DOHH2 (cell line): ENCODE measurements around the gene GPRC5C.

Experiments
- H3F3A ChIP-seq: fragments of 200-600 bp; sonication (generic), shearing (Covaris generic); 2 replicates; pipeline ENCODE4 v1.6.0; 2016; ENCODE audit warnings: antibody characterized with exemption, mild to moderate bottlenecking; ENCODE audit not compliant: control insufficient read depth, insufficient read depth
- H3K27ac ChIP-seq: fragments of 200-600 bp; sonication (generic); 2 replicates; pipeline ENCODE4 v1.5.1; 2014; ENCODE audit warnings: low read depth, mild to moderate bottlenecking, low read length, moderate library complexity
- H3K27me3 ChIP-seq: fragments of 200-600 bp; sonication (generic); 2 replicates; pipeline ENCODE4 v1.6.1; 2014; ENCODE audit warnings: mild to moderate bottlenecking, low read length, mixed read lengths; ENCODE audit not compliant: control insufficient read depth
- H3K36me3 ChIP-seq: fragments of 200-600 bp; sonication (generic); 2 replicates; pipeline ENCODE4 v1.6.1; 2014; ENCODE audit warnings: mild to moderate bottlenecking, low read length, moderate library complexity, mixed read lengths; ENCODE audit not compliant: control insufficient read depth
- H3K4me1 ChIP-seq: fragments of 200-600 bp; sonication (generic); 2 replicates; pipeline ENCODE4 v1.6.1; 2014; ENCODE audit warnings: mild to moderate bottlenecking, low read length, mixed read lengths; ENCODE audit not compliant: control insufficient read depth
- H3K4me2 ChIP-seq: fragments of 200-600 bp; sonication (generic); 2 replicates; pipeline ENCODE4 v1.6.0; 2014; ENCODE audit warnings: mild to moderate bottlenecking, low read length, moderate library complexity
- H3K4me3 ChIP-seq: fragments of 200-600 bp; sonication (generic); 2 replicates; pipeline ENCODE4 v1.5.1; 2014; ENCODE audit warnings: mild to moderate bottlenecking, low read length, mixed read lengths
- H3K79me2 ChIP-seq: fragments of 200-600 bp; sonication (generic); 2 replicates; pipeline ENCODE4 v1.6.1; 2014; ENCODE audit warnings: mild to moderate bottlenecking, low read length, mixed read lengths; ENCODE audit not compliant: control insufficient read depth
- H3K9me2 ChIP-seq: fragments of 200-600 bp; sonication (generic); replicated peaks from 2 replicates; pipeline ENCODE4 v1.6.1; 2014; ENCODE audit warnings: mild to moderate bottlenecking, low read length, mixed read lengths; ENCODE audit not compliant: control insufficient read depth
- H3K9me3 ChIP-seq: fragments of 200-600 bp; sonication (generic); 2 replicates; pipeline ENCODE4 v1.6.1; 2014; ENCODE audit warnings: antibody characterized with exemption, low read length, mixed read lengths; ENCODE audit not compliant: control insufficient read depth, insufficient read depth
- H4K20me1 ChIP-seq: fragments of 200-600 bp; sonication (generic); 2 replicates; pipeline ENCODE4 v1.6.0; 2014; ENCODE audit warnings: low read depth, mild to moderate bottlenecking, antibody characterized with exemption, low read length, moderate library complexity; ENCODE audit not compliant: control insufficient read depth, insufficient read depth
- CTCF ChIP-seq: fragments of 200-600 bp; sonication (generic); IDR thresholded peaks from one replicate; pipeline ENCODE4 v1.5.1; 2014; ENCODE audit warnings: antibody characterized with exemption, mild to moderate bottlenecking, low read depth, low read length; ENCODE audit not compliant: poor library complexity, severe bottlenecking
- EZH2phosphoT487 ChIP-seq: fragments of 200-600 bp; sonication (generic); IDR thresholded peaks from 2 replicates; pipeline ENCODE4 v1.6.1; 2017; ENCODE audit warnings: borderline replicate concordance, mild to moderate bottlenecking, antibody characterized with exemption, low read length, moderate library complexity, mixed read lengths

The GPRC5C gene

GRCh38 chr17:74464730-74465377 lies 33.0 kb downstream of the GPRC5C start:
- no peak for TF ChIP-seq CTCF
- TF ChIP-seq EZH2phosphoT487: no peak

GRCh38 chr17:74465378-74466110 lies 33.7 kb downstream of the GPRC5C start:
- Histone ChIP-seq H3F3A (no peaks in the 10 kb centered on the region), H3K27me3 (peaks cover 3% of the 10 kb centered on the region; the same call in 1 of the 2 replicates), H3K9me3 (no peaks in the 10 kb centered on the region; the same call in 1 of the 2 replicates), H3K4me2 (no peak overlapping the region), H4K20me1 (no peaks in the 10 kb centered on the region), H3K9me2 (no peaks in the 10 kb centered on the region), H3K4me1 (peaks cover 4% of the 10 kb centered on the region), H3K27ac (no peak overlapping the region), H3K79me2 (no peaks in the 10 kb centered on the region), H3K4me3 (no peak overlapping the region), H3K36me3 (no peaks in the 10 kb centered on the region)
- TF ChIP-seq EZH2phosphoT487 (no peak), CTCF (no peak)

More at GRCh38 chr17:74464730-74465377, 33.0 kb downstream of the GPRC5C start:
- no peaks in the 10 kb centered on the region for H3K9me2 ChIP-seq
- H3K27me3 ChIP-seq: peaks cover 3% of the 10 kb centered on the region; the same call in 1 of the 2 replicates
- no peaks in the 10 kb centered on the region for H3K36me3 ChIP-seq
- no peak overlapping the region for H3K4me3 ChIP-seq
- no peak overlapping the region for H3K4me2 ChIP-seq
- no peaks in the 10 kb centered on the region for H3F3A ChIP-seq
- H4K20me1 ChIP-seq: no peaks in the 10 kb centered on the region
- H3K9me3 ChIP-seq: no peaks in the 10 kb centered on the region; the same call in 1 of the 2 replicates
- peaks cover 4% of the 10 kb centered on the region for H3K4me1 ChIP-seq
- no peaks in the 10 kb centered on the region for H3K79me2 ChIP-seq
- no peak overlapping the region for H3K27ac ChIP-seq

- Histone ChIP-seq H3K9me2 (no peaks in the 10 kb centered on the region), H3K4me1 (peaks cover 4% of the 10 kb centered on the region), H3K4me2 (no peak within 1 kb of the TSS), H3K9me3 (no peaks in the 10 kb centered on the region; the same call in 1 of the 2 replicates), H3K36me3 (no peaks in the 10 kb centered on the region), H3K27me3 (peaks cover 3% of the 10 kb centered on the region; the same call in 1 of the 2 replicates), H3K79me2 (no peaks in the 10 kb centered on the region), H3K4me3 (no peak within 1 kb of the TSS), H3K27ac (no peak within 1 kb of the TSS), H4K20me1 (no peaks in the 10 kb centered on the region), H3F3A (no peaks in the 10 kb centered on the region)
- no peak for TF ChIP-seq EZH2phosphoT487
- no peak for TF ChIP-seq CTCF
These were observed 34.4 kb downstream of the GPRC5C start, which contains the start of gene CD300A for GRCh38 chr17:74466111-74466827. Gene CD300A, plus strand, starts transcription at chr17:74466634. Its CDS starts 70 bp downstream, at chr17:74466704.
